ENCODE results near the gene PJA1. TPM values are rescaled to one million over a fixed set of nuclear protein-coding genes. Genes with fewer than 3 reads are reported as not detected.

Gene PJA1, protein sequence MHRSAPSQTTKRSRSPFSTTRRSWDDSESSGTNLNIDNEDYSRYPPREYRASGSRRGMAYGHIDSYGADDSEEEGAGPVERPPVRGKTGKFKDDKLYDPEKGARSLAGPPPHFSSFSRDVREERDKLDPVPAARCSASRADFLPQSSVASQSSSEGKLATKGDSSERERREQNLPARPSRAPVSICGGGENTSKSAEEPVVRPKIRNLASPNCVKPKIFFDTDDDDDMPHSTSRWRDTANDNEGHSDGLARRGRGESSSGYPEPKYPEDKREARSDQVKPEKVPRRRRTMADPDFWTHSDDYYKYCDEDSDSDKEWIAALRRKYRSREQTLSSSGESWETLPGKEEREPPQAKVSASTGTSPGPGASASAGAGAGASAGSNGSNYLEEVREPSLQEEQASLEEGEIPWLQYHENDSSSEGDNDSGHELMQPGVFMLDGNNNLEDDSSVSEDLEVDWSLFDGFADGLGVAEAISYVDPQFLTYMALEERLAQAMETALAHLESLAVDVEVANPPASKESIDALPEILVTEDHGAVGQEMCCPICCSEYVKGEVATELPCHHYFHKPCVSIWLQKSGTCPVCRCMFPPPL
- 14.7 and 21.4 TPM in 2 replicates for total RNA-seq
- 18.6 TPM for polyA plus RNA-seq (2012)

DNA sequence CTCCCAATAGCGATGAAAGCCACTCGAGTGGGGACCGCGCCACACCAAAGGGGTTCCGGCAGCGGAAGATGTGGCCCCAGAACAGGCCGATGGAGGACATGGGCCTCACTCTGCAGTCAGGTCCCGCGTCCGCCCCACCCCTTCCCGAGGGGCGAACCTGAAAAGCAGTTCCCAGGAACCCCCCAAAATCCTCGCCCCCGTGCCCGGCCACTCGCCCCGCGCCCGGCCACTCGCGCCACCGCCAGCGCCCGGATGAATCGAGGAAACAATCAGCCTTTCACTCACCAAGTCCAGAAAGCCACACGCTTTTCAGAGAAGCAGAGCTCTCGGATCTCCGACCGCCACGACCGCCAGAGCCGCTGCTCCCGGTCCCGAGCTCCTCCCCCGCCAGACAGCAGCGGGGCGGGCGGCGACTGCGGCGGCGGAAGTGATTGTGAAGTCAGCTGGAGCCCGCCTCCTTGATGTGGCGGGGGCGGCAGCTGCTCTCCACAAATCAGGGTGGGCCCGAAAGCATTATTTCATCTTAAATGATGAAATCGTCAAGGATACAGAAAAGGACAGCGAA, at the start of gene PJA1:
Gene PJA1, minus strand, starts transcription at position 367 of the 565 bp plus-strand sequence. CDS start 2,380 bp downstream, outside the sequence.
- DNase-seq (ENCODE audit: low read depth), result peak; percentile 66

DNA sequence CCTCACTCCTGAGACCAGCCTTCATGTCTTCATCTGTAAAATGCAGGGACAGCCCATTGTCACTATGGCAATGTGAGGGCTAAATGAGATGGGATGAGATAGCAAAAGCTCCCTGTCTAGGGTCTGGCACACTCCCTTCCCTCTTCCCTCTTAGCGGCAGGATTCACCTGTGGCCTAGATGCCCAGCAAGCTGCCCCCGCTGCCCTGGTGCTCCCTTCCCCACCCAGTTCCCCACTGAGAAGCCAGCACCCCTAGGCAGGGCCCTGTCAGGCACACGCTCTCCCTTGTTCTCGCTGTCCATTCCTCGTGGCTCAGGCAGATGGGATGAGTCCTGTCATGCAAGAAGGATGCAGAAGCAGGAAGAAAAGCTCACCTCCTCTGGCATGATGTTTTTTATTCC, 49.2 kb upstream of the PJA1 start:
- DNase-seq (ENCODE audit: low read depth), result no peak

DNA sequence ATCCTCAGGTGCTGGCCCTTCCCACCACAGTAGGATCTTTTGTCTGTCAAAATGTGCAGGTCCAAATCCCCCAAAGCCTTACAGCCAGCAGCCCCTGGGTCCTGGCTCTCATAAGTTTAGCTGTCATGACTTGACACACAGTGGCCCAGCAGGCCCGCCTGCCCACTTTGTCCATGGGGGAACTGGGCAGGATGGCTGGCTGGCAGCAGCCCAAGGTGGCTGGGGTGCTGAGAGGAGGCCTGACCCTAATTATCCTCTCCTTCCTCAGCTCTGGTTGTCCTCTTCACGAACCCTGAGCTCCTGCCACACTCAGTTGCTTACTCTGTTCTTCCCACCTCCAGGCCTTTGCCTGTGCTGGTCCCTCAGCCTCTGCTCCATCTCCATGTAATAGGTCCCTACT, 46.4 kb upstream of the PJA1 start:
- DNase-seq (ENCODE audit: low read depth), result no peak

DNA sequence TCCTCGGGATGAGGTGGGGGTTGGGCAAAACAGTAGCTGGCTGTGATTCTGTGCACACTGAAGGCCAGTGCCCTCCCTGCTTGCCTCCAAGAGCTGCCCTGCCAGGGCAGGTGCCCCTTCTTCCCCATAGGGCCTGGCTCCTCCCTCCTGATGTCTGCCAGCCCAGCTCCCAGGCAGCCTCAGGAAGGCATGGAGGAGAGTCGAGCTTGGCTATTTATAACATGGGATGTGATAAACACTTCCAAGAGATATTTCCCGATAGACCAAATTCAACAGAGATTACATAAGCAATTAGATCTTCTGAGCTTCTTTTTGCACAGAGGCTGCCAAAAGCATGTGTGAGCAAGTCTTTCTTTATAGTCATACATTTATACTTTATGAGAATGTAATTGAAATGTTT, 45.3 kb upstream of the PJA1 start:
- no peak for DNase-seq (ENCODE audit: low read depth)

DNA sequence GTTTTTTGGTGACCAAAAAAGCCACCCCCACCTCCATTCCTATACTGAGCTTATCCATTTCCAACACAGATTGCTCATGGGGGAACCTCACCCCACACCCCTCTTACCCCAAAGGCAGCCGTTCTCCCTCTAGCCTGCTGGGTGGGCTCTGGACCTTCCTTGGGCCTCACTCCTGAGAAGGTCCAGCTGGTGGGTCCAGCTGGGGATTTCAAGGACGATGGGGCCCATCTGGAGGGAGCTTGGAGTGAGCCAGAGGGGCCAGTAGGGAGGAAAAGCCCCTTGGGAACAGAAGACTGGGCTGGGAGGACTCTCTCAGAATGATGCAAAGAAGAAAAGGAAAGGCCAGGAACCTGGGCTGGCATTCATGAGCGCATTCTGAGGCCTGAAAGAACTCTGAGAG, 42.0 kb upstream of the PJA1 start:
- DNase-seq (ENCODE audit: low read depth), result no peak

DNA sequence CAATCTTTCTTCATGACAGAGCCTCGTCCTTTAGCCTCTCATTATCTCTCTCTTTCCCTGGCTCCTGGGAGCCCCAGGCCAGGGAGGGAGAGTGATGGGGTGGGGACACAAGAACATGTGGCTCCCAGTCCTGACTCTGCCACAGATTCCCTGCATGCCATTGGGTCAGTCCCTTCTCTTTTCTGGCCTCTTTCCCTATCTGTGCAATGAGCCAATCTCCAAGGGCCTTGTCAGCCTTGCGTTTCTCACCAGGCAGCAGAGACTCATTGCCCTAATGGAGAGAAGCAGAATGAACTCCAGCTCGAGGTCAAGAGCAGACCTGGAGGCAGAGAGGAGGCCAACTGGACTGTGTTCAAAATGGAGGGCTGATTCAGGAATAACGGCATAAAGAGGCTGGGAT, 38.4 kb upstream of the PJA1 start:
- DNase-seq (ENCODE audit: low read depth), result no peak

DNA sequence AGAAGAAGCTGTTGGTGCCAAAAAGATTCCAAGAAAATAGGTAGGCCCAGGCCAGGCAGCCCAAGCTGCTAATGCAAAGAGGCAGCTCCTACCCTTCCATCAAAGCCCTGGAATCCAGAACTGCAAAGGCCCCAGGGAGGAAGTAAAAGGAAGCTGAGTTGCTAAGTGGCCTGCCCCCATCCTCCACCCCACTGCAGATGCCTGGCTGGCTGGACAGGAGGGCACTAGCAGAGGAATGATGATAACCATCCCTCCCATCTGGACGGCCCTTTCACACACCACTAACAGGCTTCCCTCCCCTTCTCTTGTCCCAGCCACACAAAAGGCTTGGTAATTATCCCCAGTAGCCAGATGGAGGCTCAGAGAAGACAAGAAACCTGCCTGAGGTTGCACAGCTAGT, 32.4 kb upstream of the PJA1 start:
- DNase-seq (ENCODE audit: low read depth), result no peak

DNA sequence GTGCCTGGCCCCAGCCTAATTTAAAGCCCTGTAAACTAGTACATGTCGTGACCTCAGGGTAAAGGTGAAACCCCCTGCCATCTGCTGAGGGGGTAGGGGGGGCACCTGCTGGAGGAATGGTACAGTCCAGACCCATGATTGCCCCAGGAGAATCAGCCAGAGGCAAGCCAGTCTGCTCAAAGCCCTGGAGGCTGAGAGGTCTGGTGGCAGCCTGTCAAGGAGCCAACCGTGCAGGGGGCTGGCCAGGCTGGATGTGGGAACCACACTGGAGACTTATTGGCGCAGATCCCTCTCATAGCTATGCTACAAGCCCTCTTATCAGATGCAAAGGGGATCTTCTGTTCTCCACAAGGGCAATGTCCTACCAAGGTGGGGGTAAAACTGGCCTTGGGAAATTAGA, 31.4 kb upstream of the PJA1 start:
- DNase-seq (ENCODE audit: low read depth), result no peak

DNA sequence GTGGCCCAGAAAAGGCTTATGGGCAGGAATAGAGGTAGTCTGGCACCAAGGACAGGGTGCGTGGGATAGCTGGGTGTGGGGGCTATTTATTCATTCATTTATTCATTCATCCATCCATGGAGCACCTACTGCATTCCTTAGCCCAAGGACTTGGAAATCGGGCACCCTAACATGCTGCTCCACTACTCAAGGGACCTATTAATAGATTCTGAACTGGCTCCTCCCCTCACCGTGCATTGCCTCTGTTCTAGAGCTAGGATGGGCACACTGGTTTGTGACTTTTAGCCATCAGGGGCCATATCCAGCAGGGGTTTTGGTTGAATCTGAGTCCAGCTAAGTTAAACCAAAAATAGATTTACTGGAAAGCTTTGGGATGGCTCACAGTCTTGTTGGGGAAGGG, 30.6 kb upstream of the PJA1 start:
- DNase-seq (ENCODE audit: low read depth), result no peak

DNA sequence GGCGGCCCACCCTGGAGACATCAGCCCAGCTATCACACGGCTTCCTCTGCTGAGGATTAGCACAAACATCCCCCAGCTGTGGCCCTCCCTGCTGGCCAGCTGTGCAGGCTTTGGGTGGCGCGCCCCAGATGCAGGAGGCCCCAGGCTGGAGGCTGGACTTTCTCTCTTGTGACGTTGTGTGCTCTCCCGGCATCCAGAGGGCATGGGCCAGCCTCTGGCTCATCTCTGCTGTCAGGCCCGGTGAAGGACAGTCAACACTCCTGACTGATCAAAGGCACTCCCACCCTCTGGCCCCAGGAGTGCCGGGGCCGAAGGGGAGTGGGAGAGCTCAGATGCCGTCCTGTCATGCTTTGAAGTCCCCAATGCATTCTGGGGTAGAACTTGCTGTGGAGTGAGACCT, 29.9 kb upstream of the PJA1 start:
- no peak for DNase-seq (ENCODE audit: low read depth)

DNA sequence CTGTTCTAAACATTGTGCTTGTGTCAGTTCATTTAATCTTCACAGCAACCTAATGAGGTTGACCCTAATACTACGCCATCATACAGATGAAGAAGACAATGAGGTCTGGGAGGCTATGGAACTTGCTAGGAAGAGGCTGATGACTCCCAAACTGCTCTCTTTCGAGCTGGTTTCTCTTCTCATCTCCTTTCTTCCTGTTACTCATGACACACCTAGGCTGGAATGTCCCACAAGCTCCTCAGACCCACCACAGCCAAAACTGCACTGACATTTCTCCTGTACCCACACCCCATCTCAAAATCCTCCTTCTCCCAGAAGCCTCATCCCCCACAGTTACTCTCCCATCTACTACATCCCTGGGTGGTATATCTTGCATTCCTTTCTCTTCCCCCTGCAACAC, 27.4 kb upstream of the PJA1 start:
- DNase-seq (ENCODE audit: low read depth), result no peak

DNA sequence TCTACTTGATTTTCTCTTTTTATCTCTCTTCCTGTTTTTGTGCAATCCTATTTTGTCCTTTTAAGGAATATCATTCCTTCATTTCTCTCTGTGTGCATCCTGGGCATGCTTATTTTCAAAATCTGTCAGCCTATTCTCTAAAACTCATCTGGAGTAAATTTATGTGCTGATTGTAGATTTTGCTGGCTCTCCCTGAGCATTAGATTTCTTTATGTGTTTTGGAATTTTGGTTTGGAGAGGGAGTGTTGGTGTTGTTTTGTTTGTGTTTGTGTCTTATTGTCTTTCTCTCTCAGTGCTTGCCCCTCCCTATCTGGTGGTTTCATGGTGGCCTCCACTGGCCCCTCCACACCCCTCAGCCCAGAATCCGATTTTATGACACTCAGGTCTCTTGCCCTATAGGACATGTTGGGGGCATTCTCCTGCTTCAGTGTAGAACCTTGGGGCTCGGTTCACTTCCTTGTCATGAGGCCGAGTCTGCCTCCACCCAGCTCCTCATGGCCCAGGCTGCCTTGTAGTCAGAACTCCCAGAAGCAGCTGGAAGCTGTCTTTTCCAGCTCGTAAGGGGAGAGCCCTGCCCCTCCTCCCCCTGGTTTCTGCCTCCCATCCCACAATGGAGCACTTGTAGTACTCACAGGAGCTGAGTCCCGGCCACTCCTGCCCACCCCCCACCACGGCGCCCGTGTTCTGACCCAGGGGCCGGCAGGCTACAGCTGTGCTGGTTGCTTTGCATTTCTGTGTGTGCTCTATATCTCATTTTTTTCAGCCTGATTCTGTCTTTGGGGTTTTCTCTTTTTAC, 24.5 kb upstream of the PJA1 start:
- no peak for DNase-seq (ENCODE audit: low read depth)

DNA sequence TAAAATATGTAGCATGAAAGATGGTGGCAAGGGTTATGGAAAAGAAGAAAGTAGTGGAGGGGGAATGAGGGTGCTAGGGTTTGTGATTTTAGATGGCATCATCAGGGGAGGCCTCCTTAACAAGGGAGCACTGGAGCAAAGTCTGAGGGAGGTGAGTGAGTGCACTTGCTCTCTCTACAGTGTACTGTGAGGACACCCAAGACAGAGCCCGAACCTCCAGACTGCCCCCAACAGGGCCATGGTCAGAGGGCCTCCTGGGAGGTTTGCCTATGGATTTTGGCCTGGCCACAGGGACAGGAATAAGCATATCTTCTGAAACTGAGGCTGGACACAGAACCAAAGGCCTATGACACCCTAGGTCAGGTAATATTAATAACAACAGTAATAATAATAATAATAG, 21.4 kb upstream of the PJA1 start:
- no peak for DNase-seq (ENCODE audit: low read depth)

DNA sequence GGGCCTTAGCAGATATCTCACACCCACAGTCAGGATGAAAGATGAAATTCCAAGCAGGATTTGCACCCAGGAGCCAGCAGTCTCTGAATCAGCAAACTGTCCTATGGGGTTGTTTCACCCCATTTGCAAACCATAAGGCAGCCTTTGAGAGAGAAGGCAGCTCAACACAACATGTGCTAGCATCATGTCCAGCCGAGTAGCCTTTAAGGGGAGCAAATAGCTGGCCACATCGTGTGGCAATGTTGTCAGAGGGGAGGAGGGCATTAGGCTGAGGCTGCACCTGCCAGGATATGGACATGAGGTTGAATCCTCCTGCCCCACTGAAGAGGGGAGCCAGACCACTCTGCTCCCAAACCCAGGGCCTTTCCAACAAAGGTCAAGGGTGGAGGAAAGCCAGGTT, 20.6 kb upstream of the PJA1 start:
- DNase-seq (ENCODE audit: low read depth), result no peak

DNA sequence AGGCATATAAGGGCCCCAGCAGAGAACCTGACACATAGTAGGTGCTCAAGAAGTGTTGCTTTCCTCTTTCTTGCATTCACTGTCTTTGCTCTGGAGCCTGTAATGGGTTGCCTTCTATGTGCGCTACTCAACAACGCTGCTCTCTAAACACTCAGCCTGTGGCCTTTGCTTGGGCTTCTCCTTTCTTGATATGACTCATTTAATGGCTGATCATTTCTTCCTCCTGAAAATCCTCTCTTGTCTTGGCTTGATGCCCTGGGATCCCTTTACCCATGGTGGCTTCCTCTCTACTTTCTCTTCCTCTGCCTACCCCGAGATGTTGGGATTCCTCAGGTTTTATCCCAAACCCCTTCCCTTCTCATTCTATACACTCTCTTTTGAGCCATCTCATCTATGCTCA, 19.9 kb upstream of the PJA1 start:
- no peak for DNase-seq (ENCODE audit: low read depth)

DNA sequence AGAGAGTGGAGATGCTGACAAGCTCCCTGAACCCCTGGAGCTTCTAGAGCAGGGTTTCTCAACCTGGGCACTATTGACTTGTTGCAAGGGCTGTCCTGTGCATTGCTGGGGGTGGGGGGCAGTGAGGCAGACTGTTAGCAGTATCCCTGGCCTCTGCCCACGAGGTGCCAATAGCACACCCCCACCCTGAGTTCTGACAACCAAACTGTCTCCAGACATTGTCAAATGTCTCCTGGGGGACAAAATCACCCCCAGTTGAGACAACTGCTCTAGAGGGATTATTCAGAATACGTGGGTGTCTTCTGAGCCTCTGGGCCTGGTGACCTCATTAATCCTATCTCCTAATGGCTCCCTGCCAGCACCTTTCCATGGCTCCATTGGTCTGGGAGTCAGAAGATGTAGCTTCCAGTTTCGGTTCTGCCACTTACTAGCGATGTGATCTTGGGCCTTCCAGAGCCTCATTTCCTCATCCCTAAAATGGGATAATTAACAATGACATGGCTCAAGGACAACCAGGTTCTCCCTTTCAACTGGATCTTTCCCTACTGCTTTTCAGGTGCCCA, 17.6 kb upstream of the PJA1 start:
- DNase-seq (ENCODE audit: low read depth), result no peak

DNA sequence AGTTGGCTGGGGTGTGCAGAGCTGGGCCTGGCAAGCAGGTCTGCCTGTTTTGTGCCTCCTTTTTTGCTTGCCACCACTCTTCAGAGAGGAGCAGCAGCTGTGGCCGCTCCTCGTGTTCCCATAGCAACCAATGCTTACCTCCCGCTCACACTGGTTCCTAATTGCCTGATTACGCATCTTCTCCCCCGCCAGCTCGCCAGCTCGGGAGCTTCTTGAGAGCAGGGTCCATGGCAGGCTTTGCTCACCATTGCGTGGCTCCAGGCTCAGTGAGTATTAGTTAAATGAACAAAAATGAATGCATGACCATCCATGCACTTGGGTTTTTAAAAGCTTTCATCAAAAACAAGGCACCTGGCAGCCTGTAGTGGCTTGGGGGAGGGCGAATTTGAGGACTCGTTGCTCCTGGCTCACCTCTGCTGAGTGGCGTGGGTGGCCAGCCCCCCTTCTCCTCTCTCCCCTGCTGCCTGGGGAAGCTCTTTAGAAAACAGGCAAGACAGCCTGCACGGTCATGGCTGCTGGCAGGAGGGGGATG, 14.2 kb upstream of the PJA1 start:
- peak; percentile 12 for DNase-seq (ENCODE audit: low read depth)

DNA sequence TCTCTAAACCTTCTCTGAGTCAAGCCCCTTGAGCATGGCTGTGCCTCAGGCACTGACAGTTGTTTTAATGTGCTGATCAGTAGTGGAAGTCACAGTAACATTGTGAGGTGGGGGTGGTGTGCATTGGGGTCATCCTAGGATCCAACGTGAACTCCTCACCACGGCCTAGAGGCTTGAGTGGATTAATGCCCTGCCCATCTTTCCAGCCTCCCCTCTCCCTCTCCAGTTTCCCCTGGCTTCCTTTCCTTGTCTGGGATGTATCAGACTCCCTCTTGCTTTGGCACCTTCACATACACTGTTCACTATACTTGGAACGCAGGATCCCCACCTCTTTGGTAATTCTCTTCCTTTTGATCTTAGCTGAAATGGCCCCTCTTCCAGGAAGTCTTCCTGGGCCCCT, 13.3 kb upstream of the PJA1 start:
- no peak for DNase-seq (ENCODE audit: low read depth)

DNA sequence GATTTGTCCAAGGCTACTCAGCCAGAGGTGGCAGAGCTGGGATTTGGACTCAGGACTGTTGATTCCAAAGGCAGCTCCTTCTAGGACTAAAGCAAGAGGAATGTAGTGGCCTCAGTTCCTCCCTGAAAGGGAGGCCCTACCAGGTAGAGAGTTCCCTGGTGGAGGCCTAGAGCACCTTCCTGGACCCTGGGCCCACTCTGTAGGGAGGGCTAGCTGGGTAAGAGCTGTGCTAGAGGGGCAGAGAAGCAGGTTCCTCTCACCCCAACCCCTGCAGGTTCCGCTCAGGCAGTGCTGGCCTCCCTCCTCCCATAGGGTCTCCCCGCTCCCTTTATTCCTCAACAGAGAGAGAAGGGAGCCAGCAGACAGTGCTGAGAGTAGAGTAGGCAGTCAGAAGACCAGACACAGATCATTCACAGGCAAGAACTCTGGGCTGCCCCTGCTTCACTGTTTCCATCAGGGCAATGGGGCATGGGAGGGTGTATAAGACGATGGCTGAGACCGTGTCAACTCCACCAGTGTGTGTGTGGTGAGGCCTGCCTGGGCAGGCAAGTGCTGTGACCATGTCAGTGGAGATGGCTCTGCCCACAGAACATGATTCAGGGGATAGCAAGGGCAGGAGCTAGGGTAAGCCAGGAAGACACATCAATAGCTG, 12.4 kb upstream of the PJA1 start:
- no peak for DNase-seq (ENCODE audit: low read depth)

DNA sequence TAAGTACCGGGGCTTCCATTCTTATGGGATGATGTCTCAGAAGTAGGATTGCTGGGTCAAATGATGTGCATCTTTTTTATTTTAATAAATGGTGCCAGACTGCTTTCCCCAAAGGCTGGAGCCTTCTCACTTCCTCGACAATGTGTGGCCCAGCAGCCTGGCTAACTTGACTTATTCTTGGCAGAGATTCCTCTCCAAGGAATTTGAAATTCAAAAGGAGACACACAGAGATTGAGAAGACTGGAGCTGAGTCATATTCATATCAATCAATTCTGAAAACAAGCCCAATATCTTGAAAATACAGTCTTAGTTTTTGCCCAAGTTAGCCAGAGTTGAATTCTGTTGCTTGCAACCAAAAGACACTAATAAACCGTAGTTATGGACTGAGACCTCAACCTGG, 10.8 kb upstream of the PJA1 start:
- DNase-seq (ENCODE audit: low read depth), result no peak

DNA sequence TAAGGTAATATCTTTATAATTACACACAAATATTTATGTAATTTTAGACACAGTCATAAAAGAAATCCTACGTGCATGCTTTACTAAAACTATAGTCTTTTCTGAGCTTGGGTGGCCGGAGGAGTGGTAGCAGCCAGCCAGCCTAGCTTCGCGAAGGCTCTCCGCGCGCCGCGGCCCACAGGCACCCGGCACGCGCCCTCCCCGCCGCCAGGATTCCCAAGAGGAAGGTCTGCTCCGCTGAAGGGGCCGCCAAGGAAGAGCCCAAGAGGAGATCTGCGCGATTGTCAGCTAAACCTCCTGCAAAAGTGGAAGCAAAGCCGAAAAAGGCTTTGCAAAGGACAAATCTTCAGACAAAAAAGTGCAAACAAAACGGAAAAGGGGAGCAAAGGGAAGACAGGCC, 8.7 kb upstream of the PJA1 start:
- DNase-seq (ENCODE audit: low read depth), result no peak

Measured in myocyte (in vitro differentiated cells).